NCI-H2081 (cell line): ENCODE results near the gene KIF18B.

ENCODE experiments used
- DNase-seq, 2 experiments: peaks; one replicate each; lab custom pipeline; 2025; lab: John Stamatoyannopoulos, UW

The KIF18B gene

DNA sequence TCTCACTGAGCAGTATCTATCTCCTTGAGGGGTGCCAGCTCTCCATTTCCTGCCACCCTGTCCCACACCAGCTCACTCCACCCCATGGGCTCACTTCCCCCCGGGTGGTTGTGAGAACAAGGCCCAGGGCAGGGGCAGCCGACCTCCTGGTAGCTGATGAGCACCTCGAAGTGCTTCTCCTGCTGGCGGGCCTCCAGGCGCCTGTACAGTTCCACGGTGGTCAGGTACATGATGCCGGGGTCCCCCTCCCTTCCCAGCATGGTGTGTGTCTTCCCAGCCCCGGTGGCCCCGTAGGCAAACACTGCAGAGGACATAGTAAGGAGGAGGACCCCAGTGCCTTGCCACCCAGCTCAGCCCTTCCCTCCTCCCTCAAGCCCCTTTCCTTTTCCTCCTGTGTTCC, 12.5 kb downstream of the KIF18B start:
- no peak for DNase-seq

DNA sequence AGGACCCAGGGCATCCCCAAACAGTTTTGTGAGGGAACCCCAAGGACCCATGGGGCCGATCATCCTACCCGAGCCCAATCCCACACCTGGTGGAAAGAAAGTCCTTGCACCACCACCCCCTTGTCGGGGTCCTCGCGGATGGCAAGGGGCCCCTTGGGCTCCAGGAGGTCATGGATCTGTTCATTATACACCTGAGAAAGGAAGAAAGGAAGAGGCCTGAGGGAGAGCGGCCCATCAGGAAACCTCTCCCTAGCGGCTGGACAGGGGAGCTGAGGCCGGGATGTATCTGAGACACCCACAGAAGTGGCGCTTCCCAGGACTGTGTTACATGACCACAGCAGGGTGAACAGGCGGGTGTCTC, 12.8 kb downstream of the KIF18B start:
- no peak for DNase-seq

DNA sequence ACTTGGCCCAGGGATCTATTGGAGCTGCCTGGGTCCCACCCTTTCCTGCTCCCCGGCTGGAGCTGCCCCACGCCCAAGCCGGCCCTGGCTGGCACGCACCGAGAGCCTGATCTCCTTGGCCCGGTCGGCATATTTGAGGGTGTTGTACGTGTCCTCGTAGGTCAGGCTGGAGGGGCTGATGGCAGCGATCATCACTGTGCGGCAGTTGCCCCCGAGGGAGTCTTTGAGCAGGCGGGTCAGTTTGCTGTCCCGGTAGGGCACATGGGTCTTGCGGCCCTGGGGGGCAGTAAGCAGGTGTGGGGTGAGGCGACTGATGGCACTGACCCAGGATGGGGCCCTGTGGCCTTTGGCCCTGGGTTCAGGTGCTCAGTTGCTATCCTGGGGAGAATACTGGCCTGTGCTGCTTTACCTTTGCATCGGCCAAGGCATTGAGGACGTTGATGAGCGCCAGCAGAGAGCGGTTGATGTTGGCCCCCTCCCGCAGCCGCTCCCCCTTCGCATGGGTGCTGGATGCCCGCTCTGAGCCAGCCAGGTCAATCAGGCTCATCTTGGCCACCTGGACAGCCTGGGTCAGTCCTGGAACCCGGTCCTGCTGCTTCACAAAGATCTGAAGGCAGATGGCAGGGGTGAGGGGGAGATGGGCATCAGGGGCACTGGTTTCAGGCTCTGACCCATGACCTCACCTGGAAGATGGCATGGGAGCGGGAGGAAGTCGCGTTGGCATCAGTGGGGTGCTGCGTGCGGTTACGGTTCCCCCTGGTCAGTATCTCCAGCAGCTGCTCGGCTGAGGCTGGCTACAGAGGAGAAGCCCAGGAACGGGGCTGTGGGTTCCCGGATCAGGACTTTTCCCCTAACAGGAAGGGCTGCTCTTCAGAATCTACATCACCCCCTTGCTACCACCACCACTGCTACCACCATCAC, 13.5 kb downstream of the KIF18B start:
- no peak for DNase-seq

DNA sequence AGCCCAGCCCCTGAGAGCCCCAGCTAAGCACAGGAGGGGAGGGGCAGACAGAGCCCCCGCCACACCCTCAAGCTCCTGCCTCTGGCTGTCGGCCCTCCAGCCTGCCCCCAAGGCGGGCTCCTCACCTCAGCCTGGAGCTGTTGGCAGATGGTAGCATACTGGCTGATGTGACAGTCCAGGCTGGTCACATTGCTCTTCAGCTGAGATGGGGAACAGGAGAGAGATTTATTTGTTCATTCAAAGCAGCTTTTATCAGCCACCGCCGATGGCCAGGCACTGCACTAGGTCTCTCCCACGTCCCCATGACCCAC, 14.8 kb downstream of the KIF18B start:
- no peak for DNase-seq

DNA sequence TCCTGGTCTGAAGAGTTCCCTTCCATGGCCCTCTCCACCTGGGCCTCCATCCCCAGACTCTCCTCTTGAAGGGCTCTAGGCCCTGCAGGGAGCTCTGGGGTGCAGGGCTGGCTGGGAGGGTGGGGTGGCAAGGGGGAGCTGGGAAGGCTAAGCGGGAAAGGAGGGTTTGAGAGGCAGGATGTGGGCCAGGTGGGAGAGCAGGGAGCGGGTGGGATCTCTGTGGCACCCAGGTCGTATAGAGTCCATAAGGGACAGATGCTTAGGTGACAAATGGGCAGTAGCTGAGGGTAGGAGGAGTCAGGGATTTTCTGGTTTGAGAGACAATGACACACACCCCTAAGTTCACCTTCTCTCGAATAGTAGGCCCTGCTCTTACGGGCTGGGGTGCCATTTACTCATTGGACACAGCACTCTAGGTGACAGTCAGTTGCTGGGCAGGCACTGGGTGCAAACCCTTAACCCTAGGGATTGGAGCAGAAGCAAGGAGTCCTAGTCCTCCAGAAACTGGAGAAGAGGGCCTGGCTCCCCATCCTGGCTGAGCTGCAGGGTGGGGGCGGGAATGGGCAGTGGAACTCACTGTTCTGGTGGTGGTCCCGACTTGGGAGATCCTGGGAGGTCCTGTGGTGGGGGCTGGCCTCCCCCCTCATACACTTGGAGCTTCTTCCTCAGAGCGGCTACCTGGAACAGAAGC, 15.3 kb downstream of the KIF18B start:
- DNase-seq, result no peak

DNA sequence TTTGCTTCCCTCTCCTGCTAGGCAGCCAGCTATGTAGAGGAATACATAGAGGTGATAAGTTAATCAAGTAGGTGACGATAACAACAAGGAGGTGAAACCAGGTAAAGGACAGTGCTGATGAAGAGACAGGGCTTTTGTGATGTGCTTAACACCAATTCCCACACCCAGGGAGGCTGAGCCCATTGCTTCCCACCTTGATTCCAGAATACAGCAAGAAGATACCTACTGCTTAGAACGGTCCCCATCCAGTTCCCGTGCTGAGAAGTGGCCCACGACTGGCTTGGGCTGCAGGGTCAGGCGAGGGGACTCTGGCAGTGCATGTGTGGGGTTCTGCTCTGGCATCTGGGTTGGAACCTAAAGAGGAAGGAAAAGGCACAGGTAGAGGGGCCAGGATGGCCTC, 16.2 kb downstream of the KIF18B start:
- DNase-seq, result no peak

DNA sequence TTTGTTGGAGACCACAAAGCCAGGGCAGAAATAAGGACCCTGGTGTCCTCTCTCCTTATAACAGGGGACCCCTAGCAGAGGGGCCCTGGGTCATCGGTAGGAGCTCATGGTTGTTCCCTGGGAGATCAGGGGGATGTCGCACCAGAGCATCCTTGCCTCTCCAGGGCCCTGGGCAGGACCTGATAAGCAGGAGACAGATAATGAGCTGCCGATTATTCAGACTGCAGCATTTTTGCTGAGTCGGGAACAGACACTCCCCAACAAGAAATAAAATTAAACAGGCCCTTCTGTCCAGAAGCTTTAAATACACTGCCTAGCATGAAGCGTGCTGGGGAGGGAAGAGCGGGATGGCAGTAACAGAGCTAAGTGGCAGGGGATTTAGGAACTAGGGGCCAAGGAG, 16.9 kb downstream of the KIF18B start:
- DNase-seq, result no peak

DNA sequence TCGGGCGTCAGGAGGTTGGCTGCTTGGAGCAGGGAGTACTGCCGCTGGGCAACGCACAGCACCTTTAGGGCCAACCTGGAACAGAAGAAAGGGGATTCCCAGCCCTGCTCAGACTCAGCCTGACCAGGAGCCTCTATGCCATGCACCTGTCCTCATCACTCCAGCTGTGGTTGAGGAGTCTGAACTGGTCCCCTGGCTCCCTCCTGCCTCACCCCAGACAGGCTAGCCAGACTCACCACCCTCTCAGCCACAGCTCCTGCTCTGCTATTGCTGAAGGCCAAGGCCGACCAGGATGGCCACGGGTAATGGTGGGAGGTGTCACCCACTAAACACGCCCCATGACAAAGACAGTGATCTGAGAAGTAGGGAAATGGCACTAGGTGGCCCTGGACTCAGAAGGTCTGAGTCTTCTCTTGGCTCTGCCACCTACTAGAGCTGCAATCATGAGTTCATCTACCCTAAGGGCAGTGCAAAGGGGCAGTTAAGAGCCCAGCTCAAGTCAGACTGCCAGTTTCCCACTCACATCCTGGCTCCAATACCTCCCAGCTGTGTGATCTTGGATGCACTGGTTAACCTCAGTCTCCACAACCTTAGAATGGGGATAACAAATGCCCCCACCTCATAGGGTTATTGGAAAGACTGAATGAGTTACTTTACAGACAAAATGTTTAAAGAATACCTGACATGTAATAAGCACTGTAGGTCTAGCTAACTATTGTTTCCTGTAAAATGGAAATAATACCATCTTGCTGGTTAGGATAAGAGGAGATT, 18.4 kb downstream of the KIF18B start:
- no peak for DNase-seq

DNA sequence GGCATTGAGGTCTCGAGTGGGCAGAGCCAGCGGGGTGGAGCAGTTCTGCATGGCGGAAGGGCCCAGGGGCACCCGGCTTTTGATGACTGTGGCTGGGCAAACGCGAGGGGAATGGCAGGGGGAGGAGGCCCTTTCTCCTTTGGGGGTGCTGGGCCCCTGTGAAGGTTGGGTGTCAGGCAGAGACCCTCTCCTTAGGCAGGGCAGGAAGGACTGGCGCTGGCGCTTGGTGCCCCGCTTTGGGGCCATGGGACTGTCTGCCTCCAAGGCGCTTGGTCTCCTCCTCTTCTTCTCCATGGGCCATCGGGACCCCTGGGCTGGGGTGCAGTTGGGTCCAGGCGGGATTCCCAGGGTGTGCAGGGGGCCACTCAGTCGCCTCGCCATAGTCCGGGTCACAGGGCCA, 19.4 kb downstream of the KIF18B start:
- DNase-seq, result no peak

DNA sequence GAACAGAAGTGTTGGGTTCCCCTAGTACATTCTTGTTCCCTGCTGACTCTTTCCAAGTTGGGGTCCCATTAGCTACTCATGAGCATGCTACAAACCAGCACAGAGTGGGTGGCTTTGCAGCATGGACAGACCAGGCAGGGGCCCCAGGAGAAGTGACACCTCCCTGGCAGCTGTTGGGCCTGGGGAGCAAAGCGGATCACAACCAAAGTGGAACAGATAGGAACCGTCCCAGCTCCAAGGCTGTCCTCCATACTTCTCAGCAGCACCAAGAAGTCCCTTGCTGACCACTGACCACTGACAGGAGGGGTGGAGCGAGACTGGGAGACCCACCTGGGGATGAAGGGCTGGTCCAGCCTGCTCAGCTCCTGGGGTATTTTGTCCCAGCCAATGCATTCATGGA, 19.9 kb downstream of the KIF18B start:
- DNase-seq, result no peak

DNA sequence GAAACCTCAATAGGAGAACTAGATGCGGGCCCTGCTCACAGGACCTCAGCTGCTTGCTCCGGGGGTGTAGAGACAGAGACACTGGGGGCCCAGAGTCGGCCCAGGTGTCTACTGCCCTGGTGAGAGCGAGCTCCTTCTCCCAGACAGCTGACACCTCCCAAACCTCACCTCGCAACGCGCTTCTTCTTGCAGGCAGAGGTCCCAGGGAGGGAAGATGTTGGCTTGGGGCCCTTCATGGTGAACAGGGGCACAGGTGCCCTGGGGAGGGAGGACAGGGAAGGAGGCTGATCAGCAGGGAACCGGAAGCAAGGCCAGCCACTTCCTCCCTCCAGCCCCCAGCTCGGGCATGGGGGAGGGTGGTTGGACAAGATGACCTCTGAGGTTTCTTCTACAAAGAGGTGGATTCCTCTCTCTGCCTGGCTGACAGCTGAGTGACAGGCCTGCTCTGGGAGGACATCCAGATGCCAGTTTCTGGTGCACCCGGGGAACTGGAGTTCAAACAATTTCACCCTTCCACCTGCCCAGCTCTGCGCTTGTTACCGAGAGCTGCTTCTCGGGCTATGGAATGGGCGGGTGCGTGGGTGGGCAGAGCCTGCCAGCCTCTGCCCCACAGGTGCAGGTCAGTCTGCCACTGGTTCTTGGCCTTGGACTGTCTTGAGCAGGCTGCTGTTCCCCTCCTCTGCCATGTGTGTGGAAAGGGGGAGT, 20.6 kb downstream of the KIF18B start:
- no peak for DNase-seq

DNA sequence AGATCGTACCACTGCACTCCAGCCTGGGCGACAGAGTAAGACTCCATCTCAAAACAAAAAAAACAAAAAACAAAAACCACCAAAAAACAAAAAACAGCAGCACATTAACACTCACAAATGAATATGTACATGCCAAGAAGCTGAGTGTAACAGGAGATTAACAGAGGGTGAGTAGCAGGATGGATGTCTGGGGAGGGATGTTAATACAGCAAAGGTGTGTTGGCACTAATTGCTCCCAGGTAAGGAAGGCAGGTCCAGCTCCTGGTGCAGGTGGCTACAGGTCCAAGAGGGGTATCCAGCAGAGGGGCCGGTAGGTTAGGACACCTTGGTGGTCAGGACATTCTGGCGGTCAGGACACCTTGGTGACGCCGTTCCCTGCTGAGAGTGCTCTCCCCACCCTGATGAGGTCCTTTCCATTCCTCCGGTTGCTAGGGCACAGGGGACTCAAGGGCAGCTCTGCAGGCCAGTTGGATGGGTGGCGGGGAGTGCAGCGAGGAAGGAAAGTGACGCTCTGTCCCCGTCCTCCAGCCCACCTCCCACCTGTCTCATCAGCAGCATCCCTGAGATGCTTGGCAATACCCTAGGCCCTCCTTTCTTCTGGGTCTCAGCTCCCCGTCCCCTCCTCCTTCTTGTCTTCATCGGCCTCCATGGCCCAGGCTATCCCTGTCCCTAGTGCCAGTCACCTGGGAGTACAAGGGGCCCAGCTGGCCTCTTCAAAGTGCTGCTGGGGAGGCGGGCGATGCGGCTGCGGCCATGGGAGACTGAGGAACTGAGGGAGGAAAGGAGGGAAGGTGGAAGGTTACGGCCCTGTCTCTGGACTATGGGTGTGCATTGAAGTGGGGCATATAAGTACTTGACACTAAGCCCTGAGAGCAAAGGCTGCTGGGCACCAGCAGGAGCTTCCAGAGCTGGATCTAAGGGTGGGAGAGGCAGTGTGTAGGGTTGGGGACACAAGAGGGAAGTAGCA, 21.6 kb downstream of the KIF18B start:
- DNase-seq, result no peak

DNA sequence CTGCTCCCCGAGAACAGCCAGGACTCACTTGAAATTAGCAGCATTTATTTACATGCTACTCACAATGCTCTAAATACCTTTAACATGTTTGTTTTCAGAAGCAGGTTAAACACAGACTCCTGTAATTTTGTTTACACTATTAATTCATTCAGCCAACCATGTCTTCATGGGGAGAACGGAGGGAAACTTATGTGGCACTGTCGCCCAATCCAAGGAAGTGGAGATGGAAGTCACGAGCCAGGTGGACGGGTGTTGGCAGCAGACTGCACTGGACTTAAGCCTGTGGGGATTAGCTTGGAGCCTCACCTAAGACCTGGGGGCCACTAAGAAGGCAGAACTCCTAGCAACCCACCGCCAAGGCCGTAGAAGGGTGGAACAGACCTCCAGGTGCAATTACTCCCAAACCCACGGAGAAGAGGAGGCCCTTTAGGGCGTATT, 23.4 kb downstream of the KIF18B start:
- peak; percentile 23 to 62 for DNase-seq

DNA sequence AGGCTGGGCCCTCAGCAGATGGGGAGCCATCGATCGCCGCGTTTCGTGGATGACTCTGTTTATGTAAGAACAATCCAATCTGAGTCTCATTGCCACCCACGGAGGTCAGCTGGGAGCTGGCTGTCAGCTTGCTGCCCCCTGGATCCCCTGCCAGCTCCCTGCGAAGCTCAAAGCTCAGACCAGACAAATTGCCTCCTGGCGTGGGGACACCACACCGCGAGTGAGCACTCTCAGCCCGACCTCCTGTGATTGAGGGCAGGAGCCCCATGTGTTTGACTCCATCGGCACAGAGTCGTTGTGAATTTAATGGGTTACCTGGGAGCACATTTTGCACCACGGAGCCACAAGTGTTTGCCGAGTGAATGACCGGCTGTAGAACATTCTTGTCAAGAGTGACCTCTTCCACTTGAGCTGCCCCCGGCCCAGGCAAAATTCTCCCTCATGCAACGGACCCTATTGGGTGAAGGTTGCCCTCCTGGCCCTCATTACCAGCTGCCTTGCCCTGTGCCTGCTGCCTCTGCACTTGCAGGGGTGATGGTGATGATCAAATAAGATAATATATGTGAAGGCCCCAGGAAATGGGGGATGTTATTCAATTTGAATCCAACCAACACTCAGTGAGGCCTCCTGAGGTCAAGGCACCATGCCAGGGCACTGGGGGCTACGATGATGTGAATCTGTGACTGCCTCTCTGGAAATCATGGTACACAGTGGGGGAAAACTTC, 24.7 kb downstream of the KIF18B start:
- no peak for DNase-seq

DNA sequence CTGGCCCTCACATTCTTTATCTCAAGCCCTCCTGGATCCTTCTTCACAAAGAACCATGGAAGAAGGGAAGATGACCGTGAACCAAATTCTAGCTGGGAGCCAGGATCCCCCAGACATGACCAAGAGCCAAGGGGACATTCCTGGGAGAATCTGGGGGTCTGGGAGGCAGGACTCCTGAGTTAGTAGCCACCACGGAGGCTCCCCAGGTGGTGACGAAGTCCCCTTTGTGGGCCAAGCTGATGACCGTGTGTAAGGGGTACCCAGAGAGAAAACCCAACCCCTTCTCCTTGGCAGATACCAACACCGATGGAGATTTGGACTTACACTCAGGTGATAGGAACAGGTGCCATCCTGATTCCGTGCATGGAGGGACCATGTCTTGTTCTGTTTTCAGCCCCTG, 25.4 kb downstream of the KIF18B start:
- no peak for DNase-seq

DNA sequence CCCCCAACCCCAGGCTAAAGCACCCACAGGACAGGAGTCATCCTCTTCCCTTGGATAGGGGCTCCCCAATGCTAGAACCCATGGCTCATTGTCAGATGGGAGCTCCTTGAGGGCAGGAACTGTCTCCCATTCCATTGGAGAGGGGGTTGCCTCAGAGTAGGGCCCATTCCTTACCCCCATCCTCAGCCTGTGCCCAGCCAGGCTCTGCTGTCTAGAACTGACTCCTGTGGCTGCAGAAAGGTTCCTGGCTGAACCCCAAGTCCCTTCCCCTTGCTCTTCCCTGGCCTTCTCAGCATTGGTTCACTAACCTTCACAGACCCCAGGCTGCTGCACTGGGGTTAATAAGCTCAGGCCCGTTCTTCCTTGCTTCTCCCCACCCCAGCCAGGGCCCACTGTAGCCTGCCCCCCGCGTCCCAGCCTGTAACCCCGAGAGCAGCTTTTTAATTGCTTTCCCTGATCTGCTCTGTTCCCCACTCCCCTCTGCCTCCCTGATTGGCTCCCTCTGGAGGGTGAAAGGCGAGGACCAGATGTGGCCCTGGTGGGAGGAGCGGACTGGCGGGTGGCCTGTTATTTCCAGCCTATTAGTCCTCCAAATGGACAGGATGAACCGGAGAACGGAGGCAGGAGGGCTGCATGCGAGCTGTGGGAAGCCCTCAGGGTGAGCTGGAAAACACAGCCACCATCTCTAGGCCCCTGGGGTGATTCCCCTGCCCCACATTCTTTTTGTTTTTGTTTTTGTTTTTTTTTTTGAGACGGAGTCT, 26.3 kb downstream of the KIF18B start:
- DNase-seq, result no peak

DNA sequence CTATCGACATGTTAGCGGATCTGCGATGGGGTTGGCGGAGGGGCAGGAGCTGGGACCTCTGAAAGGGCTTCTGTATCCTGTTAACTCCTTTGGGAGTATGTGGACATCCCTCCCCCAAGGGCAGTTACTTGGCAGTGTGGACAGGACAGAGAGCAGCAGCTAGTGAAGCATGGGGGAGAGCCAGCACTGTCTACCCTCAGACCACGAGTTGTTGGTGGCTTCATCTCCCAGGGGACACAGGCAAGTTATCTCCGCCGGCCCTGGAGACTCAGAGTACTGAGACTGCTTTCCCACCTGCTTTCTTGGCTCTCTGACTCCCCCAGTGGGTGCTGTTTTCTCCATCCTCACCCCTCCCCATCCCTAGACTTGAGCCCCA, 27.0 kb downstream of the KIF18B start:
- DNase-seq, result no peak

DNA sequence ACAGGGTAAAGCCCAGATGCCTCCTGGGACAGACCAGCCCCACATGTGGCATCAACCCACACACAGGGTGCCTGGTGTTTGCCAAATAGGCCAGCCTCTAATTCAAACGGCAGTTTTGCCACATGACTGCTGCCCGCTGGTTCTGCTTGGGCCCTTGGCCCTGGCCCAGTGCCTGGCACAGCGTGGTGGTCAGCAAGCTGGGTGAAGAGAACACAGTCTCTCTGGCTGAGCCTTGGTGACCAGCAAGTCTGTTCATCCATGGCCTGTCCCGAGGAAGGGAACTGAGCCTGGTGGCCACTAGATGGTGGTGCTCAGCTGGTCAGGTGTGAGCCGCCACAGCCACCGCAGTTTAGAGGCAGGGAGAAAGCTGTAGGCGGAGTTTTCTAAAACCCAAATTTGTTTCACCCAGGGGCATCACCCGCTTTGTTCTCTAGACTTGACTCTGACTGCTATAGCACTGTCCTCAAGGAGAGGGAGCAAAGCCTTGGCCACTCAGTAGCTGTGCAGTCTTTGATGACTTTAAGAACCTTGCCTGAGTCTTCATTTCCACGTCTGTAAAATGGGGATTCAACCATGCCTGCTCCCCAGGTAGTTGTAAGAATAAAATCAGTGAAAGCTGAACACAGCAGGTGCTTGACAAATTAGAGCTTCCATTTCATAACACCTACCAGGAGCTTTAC, 27.5 kb downstream of the KIF18B start:
- DNase-seq, result peak; percentile 78 to 80

DNA sequence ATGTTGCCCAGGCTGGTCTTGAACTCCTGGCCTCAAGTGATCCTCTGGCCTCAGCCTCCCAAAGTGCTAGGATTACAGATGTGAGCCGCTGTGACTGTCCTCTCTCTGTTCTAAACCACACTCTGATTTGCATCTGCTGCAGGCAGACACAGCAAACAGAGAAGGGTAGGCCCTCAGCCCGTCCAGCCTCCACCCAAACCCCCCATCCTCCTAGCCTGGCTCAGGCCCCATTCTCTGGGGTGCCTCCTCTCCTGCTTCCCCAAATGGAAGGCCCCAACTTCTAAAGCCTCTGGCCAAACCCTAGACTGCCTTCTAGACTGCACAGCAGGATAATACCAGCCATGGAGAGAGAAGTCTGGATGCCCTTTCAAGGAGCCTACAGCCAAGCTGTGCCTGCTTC, 28.2 kb downstream of the KIF18B start:
- no peak for DNase-seq
